Measurements from ENCODE around the gene HMG20A.

HMG20A gene

DNA sequence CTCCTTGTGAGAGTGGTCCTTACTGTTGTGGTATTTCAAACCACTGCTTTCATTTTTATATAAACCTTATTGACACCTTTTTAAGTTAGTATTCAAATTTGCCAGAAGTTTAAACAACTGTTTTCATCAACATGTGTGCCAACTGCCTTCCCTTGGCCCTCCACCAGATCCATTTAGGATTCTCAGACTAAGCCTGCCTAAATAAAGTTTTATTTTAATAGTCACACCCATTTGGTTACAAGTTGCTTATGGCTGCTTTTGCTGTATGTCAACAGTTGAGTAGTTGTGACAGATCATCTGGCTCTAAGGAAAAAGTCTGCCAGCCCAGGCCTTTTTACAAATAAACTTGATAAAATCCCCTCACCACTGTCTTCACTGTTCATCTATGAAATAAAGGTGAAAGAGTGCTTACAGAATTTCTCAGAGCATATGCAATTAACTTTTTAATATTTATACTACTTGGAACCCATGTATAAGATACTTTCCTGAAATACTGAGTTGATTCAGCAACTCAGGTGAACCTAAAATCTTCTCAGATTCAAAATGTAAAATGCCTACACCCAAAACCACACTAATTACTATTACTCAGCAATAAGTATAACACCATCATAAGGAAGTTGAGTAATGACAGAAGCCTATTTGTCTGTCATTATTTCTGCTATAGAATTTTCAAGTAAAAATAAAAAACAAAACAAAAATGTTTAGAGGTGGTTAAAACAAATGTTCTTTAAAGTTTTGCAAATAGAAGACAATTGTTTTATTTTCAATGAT lies 35.9 kb upstream of the HMG20A start:
- DNase-seq (ENCODE audit: low read depth, low spot score): no peak
- no peak for TF ChIP-seq ZNF274 (IDR thresholded peaks at IDR 0.05; ENCODE audit: low read depth, low read length)
- no peak for TF ChIP-seq YY1 (IDR thresholded peaks at IDR 0.05; ENCODE audit: insufficient read depth, insufficient read length)
- no peak for TF ChIP-seq SUZ12 (IDR thresholded peaks at IDR 0.05; ENCODE audit: extremely low read depth, insufficient read depth, insufficient read length)
- no peaks in the 10 kb centered on the region for H3K9me3 ChIP-seq (ENCODE audit: insufficient read depth, low read length)
- H3K4me1 ChIP-seq (ENCODE audit: insufficient read depth, insufficient read length): no peaks in the 10 kb centered on the region
- H3K4me3 ChIP-seq (ENCODE audit: insufficient read length, low read depth): no peak overlapping the region
- H3K9ac ChIP-seq (ENCODE audit: insufficient read length, low read depth): no peak overlapping the region
- no peaks in the 10 kb centered on the region for H3K36me3 ChIP-seq (ENCODE audit: insufficient read depth, insufficient read length, low read length)
- H3K27me3 ChIP-seq (ENCODE audit: insufficient read depth, insufficient read length): no peaks in the 10 kb centered on the region

DNA sequence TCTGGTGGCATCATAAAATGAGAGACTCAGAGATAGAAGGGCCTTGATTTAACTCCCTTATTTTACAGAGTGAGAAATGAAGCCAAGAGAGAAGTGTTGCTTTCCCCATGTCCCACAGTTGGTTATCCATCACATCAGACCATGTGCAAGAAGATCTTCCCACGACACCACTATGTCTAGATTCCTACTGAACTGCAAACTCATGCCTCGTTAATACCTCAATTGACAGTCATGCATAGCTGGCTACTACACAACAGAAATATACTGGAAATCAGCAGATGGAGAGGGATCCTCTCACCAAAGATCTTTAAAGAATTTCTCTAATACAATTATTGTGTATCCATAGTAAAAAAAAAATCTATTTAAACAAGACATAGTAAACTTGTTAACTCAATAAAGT lies 34.1 kb upstream of the HMG20A start:
- no peak for TF ChIP-seq ZNF274 (IDR thresholded peaks at IDR 0.05; ENCODE audit: low read depth, low read length)
- no peak for TF ChIP-seq SUZ12 (IDR thresholded peaks at IDR 0.05; ENCODE audit: extremely low read depth, insufficient read depth, insufficient read length)
- TF ChIP-seq YY1 (IDR thresholded peaks at IDR 0.05; ENCODE audit: insufficient read depth, insufficient read length): no peak

DNA sequence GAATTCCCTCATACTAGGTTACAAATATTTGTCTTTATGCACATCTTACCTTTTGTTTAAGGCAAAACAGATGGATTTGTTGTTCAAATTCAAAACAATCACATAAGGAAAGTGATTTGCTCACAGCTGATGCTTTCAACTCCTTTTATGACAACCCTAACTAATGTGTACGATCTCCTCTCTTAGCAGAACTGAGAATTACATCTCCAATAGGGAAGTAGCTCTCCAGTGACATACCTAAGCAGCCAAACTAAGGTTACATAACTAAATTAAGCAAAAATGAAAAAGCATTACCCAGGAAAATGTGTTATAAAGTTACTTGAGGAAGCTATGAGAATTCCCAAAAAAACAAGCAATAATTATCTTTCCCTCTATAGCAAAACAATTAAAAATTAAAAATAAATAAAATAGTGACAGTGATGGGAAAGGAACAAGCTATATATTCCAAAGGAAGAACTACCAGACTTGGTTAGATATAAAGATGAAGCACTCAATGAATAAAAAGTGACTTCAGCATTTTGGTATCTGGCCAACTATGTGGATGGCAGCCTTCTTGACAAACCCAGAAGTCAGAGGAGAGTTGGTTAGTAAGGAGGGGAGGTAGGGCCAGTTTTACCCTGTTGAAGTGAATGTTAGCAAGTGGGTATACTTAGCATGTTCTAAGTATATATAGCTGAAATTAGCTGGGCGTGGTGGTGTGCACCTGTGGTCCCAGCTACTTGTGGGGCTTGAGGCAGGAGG lies 33.2 kb upstream of the HMG20A start:
- H3K9me3 ChIP-seq (ENCODE audit: insufficient read depth, low read length): no peaks in the 10 kb centered on the region
- no peaks in the 10 kb centered on the region for H3K4me1 ChIP-seq (ENCODE audit: insufficient read depth, insufficient read length)
- TF ChIP-seq YY1 (IDR thresholded peaks at IDR 0.05; ENCODE audit: insufficient read depth, insufficient read length) (no peak), SUZ12 (IDR thresholded peaks at IDR 0.05; ENCODE audit: extremely low read depth, insufficient read depth, insufficient read length) (no peak), ZNF274 (IDR thresholded peaks at IDR 0.05; ENCODE audit: low read depth, low read length) (no peak)

More for the DNA sequence above, 34.1 kb upstream of the HMG20A start:
- DNase-seq (ENCODE audit: low read depth, low spot score): no peak
- Histone ChIP-seq H3K27me3 (ENCODE audit: insufficient read depth, insufficient read length) (no peaks in the 10 kb centered on the region), H3K4me3 (ENCODE audit: insufficient read length, low read depth) (no peak overlapping the region), H3K9ac (ENCODE audit: insufficient read length, low read depth) (no peak overlapping the region), H3K4me1 (ENCODE audit: insufficient read depth, insufficient read length) (no peaks in the 10 kb centered on the region), H3K36me3 (ENCODE audit: insufficient read depth, insufficient read length, low read length) (no peaks in the 10 kb centered on the region), H3K9me3 (ENCODE audit: insufficient read depth, low read length) (no peaks in the 10 kb centered on the region)

DNA sequence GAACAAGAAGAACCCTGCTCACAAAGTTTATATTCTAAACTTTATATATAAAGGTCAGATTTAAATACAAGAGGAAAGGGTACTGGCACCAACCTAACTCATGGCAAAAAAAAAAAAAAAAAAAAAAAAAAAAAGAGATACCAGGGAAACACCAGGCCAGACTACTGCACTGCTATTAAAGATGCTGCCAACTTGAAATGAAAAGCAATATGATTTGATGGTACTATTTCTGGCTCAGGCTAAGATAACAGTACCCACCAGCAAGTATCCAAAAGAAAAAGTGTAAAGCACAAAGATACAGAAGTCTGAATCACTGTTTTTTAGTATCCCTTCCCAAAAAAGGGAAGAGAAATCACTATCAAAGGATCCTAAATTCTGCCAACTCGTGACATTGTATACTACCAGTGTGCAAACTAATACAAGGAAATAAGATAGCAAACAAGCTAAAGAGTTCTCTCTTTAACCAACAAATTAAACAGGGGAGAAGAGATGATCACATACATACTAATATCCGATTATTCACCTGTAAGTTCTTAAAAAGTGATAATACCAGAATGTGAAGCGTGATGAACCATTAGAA lies 29.2 kb upstream of the HMG20A start:
- Histone ChIP-seq H3K4me1 (ENCODE audit: insufficient read depth, insufficient read length) (no peaks in the 10 kb centered on the region), H3K4me3 (ENCODE audit: insufficient read length, low read depth) (no peak overlapping the region), H3K27me3 (ENCODE audit: insufficient read depth, insufficient read length) (no peaks in the 10 kb centered on the region), H3K9ac (ENCODE audit: insufficient read length, low read depth) (no peak overlapping the region), H3K9me3 (ENCODE audit: insufficient read depth, low read length) (peaks cover 13% of the 10 kb centered on the region; the same call in 1 of the 2 replicates), H3K36me3 (ENCODE audit: insufficient read depth, insufficient read length, low read length) (no peaks in the 10 kb centered on the region)
- no peak for DNase-seq (ENCODE audit: low read depth, low spot score)
- TF ChIP-seq SUZ12 (IDR thresholded peaks at IDR 0.05; ENCODE audit: extremely low read depth, insufficient read depth, insufficient read length) (no peak), YY1 (IDR thresholded peaks at IDR 0.05; ENCODE audit: insufficient read depth, insufficient read length) (no peak), ZNF274 (IDR thresholded peaks at IDR 0.05; ENCODE audit: low read depth, low read length) (no peak)

More for the DNA sequence above, 33.2 kb upstream of the HMG20A start:
- Histone ChIP-seq H3K27me3 (ENCODE audit: insufficient read depth, insufficient read length) (no peaks in the 10 kb centered on the region), H3K36me3 (ENCODE audit: insufficient read depth, insufficient read length, low read length) (no peaks in the 10 kb centered on the region), H3K9ac (ENCODE audit: insufficient read length, low read depth) (no peak overlapping the region), H3K4me3 (ENCODE audit: insufficient read length, low read depth) (no peak overlapping the region)
- no peak for DNase-seq (ENCODE audit: low read depth, low spot score)

DNA sequence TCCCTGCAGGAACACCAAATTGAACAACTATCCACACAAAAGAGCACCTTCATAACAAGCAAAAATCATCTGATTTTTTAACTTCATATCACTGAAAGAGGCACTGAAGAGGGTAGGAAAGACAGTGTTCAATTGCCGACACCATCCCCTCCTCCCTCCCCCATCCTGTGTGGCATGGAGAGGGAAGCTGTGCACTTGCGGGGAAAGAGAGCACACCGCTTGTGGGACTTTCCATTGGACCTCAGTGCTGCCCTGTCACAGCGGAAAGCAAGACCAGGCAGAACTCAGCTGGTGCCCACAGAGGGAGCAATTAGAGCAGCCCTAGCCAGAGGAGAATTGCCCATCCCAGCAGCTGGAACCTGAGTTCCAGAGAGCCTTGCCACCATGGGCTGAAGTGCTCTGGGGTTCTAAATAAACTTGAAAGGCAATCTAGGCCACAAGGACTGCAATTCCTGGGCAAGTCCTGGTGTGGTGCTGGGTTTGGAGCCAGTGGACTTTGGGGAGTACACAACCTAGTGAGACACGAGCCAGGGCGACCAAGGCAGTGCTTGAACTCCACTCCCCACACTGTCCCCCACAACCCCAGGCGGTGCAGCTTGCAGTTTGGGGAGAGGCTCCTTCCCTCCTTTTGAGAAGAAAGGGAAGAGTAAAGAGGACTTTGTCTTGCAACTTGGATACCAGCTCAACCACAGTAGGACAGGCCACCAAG lies 27.8 kb upstream of the HMG20A start:
- no peaks in the 10 kb centered on the region for H3K36me3 ChIP-seq (ENCODE audit: insufficient read depth, insufficient read length, low read length)
- H3K27me3 ChIP-seq (ENCODE audit: insufficient read depth, insufficient read length): no peaks in the 10 kb centered on the region
- no peak for DNase-seq (ENCODE audit: low read depth, low spot score)
- no peak overlapping the region for H3K4me3 ChIP-seq (ENCODE audit: insufficient read length, low read depth)
- no peaks in the 10 kb centered on the region for H3K4me1 ChIP-seq (ENCODE audit: insufficient read depth, insufficient read length)
- H3K9ac ChIP-seq (ENCODE audit: insufficient read length, low read depth): no peak overlapping the region
- peaks cover 13% of the 10 kb centered on the region; the same call in 1 of the 2 replicates for H3K9me3 ChIP-seq (ENCODE audit: insufficient read depth, low read length)
- TF ChIP-seq YY1 (IDR thresholded peaks at IDR 0.05; ENCODE audit: insufficient read depth, insufficient read length) (no peak), ZNF274 (IDR thresholded peaks at IDR 0.05; ENCODE audit: low read depth, low read length) (no peak), SUZ12 (IDR thresholded peaks at IDR 0.05; ENCODE audit: extremely low read depth, insufficient read depth, insufficient read length) (no peak)

DNA sequence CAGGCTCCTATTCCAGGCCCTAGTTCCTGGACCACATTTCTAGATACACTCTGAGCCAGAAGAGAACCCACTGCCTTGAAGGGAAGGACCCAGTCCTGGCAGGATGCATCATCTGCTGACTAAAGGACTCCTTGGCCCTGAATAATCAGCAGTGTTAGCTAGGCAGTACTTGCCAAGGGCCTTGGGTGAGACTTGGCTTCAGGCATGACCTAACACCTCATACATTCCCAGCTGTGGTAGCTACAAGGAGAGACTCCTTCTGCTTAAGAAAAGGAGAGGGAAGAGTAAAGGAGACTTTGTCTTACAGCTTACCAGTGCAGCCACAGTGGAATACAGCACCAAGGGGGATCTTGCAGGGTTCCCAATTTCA lies 27.2 kb upstream of the HMG20A start:
- no peaks in the 10 kb centered on the region for H3K27me3 ChIP-seq (ENCODE audit: insufficient read depth, insufficient read length)
- no peaks in the 10 kb centered on the region for H3K36me3 ChIP-seq (ENCODE audit: insufficient read depth, insufficient read length, low read length)
- H3K4me3 ChIP-seq (ENCODE audit: insufficient read length, low read depth): no peak overlapping the region
- no peak for DNase-seq (ENCODE audit: low read depth, low spot score)
- H3K9ac ChIP-seq (ENCODE audit: insufficient read length, low read depth): no peak overlapping the region
- H3K9me3 ChIP-seq (ENCODE audit: insufficient read depth, low read length): peaks cover 18% of the 10 kb centered on the region
- H3K4me1 ChIP-seq (ENCODE audit: insufficient read depth, insufficient read length): no peaks in the 10 kb centered on the region
- no peak for TF ChIP-seq ZNF274 (IDR thresholded peaks at IDR 0.05; ENCODE audit: low read depth, low read length)
- no peak for TF ChIP-seq YY1 (IDR thresholded peaks at IDR 0.05; ENCODE audit: insufficient read depth, insufficient read length)
- TF ChIP-seq SUZ12 (IDR thresholded peaks at IDR 0.05; ENCODE audit: extremely low read depth, insufficient read depth, insufficient read length): no peak
